Gastroesophageal sphincter (tissue), 4 donors: ENCODE results near the gene PPTC7. TPM values are rescaled to one million over a fixed set of nuclear protein-coding genes. Genes with fewer than 3 reads are reported as not detected.

Experiments
- ATAC-seq: fragments of 150-250 bp; one replicate; pipeline ENCODE4 v1.9.1; 2016; ENCODE audit warnings: mild to moderate bottlenecking, moderate library complexity
- H3K27ac ChIP-seq, 4 donors: fragments of 200-600 bp; sonication (generic) in 3 of 4; 1 replicate in 3 of 4; 2 replicates in 1 of 4; pipeline ENCODE4 v1.5.1; 2016 to 2019
- H3K27me3 ChIP-seq: fragments of 200-600 bp; sonication (generic); one replicate; pipeline ENCODE4 v1.5.1; 2019
- H3K36me3 ChIP-seq, 2 donors: fragments of 200-600 bp; sonication (generic); one replicate each; pipeline ENCODE4 v1.5.1; 2019; ENCODE audit warnings: control low read depth in 1 of 2
- H3K4me1 ChIP-seq, 3 donors: fragments of 200-600 bp; sonication (generic); 1 replicate in 2 of 3; 2 replicates in 1 of 3; pipeline ENCODE4 v1.5.1; 2016 to 2019; ENCODE audit warnings: control low read depth in 2 of 3
- H3K4me3 ChIP-seq, 2 donors: fragments of 200-600 bp; sonication (generic); one replicate each; pipeline ENCODE4 v1.5.1; 2019; ENCODE audit warnings: mild to moderate bottlenecking in 1 of 2, moderate library complexity in 1 of 2
- H3K9me3 ChIP-seq, 3 donors: fragments of 200-600 bp; sonication (generic); one replicate each; pipeline ENCODE4 v1.5.1; 2017 to 2019; ENCODE audit warnings: control low read depth in 2 of 3
- CTCF ChIP-seq, 4 experiments: fragments of 200-600 bp in 2 of 4; fragments of 450-650 bp in 2 of 4; sonication (generic) in 1 of 4; IDR thresholded peaks; one replicate each; pipeline ENCODE4 v1.5.1; 2017 to 2019; ENCODE audit warnings: antibody characterized with exemption in 4 of 4, mild to moderate bottlenecking in 2 of 4, moderate library complexity in 2 of 4
- EP300 ChIP-seq: sonication (generic); formaldehyde crosslinking; IDR thresholded peaks from one replicate; pipeline ENCODE4 v1.6.1; 2017; ENCODE audit warnings: antibody characterized with exemption, mild to moderate bottlenecking
- POLR2A ChIP-seq, 2 donors: fragments of 450-650 bp; IDR thresholded peaks; one replicate each; pipeline ENCODE4 v1.6.1; 2017; ENCODE audit warnings: antibody characterized with exemption in 2 of 2, mild to moderate bottlenecking in 2 of 2, moderate library complexity in 1 of 2
- POLR2AphosphoS5 ChIP-seq: sonication (generic); formaldehyde crosslinking; IDR thresholded peaks from one replicate; pipeline ENCODE4 v1.6.1; 2017; ENCODE audit warnings: antibody characterized with exemption
- WGBS, 2 donors: methylation state at CpG; one replicate each; pipeline ENCODE4 v1.1.5; 2018; ENCODE audit warnings: low coverage in 1 of 2; 5-methylcytosine and 5-hydroxymethylcytosine counted together
- total RNA-seq, 4 donors: library from RNA; depleted of rRNA; stranded (reverse); fragments of >200 nt; gene quantifications; one replicate each; pipeline ENCODE4 v1.1.0, GENCODE V29; 2016

Gene PPTC7
- total RNA-seq, 4 donors from 2014 or later = 37.5 to 48.6 (median 41.9) TPM

- Histone ChIP-seq H3K4me3 (no peak overlapping the region), H3K4me1 (peaks cover 2 to 51% (median 15%) of the 10 kb centered on the region in 3 donors), H3K9me3 (no peaks in the 10 kb centered on the region), H3K27ac (peak overlapping the region; percentile 50 to 97 (median 95)), H3K27me3 (no peaks in the 10 kb centered on the region), H3K36me3 (no peaks in the 10 kb centered on the region)
- peak; percentile 20 for ATAC-seq
- TF ChIP-seq EP300 (no peak), POLR2AphosphoS5 (peak; percentile 76)
- WGBS, 2 donors = 3 to 29% methylated on average over 6 to 7 of the region's 7 CpGs
Observed at GRCh38 chr12:110585231-110585799, 2.2 kb upstream of the PPTC7 start.

GRCh38 chr12:110582276-110583136 lies 612 bp downstream of the PPTC7 start:
- Histone ChIP-seq H3K4me1 (peaks cover 2 to 76% (median 23%) of the 10 kb centered on the region in 3 donors), H3K9me3 (no peaks in the 10 kb centered on the region), H3K4me3 (peak overlapping the region; percentile 68 to 90), H3K27ac (peak overlapping the region; percentile 39 to 97 (median 95)), H3K36me3 (no peaks in the 10 kb centered on the region), H3K27me3 (no peaks in the 10 kb centered on the region)
- 0% methylated on average over 1 of the region's 104 CpGs; no CpG with 5 or more reads in 1 of the 2 donors for WGBS, 2 donors
- TF ChIP-seq POLR2A (IDR thresholded peaks at IDR 0.05) (no peak), CTCF (IDR thresholded peaks at IDR 0.05) (peak in 1 of 4 experiments; percentile 1), POLR2AphosphoS5 (peak; percentile 3), EP300 (no peak)
- peak; percentile 64 for ATAC-seq

GRCh38 chr12:110581931-110582275 lies 1.2 kb downstream of the PPTC7 start:
- peaks cover 2 to 82% (median 23%) of the 10 kb centered on the region in 3 donors for H3K4me1 ChIP-seq
- H3K9me3 ChIP-seq = no peaks in the 10 kb centered on the region
- ATAC-seq = no peak
- peak overlapping the region; percentile 68 to 90 for H3K4me3 ChIP-seq
- 2 to 13% methylated on average over 1 to 5 of the region's 8 CpGs for WGBS, 2 donors
- H3K27ac ChIP-seq = peak overlapping the region; percentile 39 to 97 (median 95)
- no peaks in the 10 kb centered on the region for H3K27me3 ChIP-seq
- H3K36me3 ChIP-seq = no peaks in the 10 kb centered on the region
- TF ChIP-seq POLR2AphosphoS5 (peak; percentile 1), CTCF (IDR thresholded peaks at IDR 0.05) (peak in 2 of 4 experiments; percentile 2), EP300 (no peak)

GRCh38 chr12:110579535-110580253 lies 3.4 kb downstream of the PPTC7 start:
- Histone ChIP-seq H3K4me1 (peaks cover 7 to 85% (median 26%) of the 10 kb centered on the region in 3 donors), H3K27ac (peak overlapping the region in 3 of 4 donors; percentile 23 to 96 (median 94)), H3K36me3 (no peaks in the 10 kb centered on the region), H3K27me3 (no peaks in the 10 kb centered on the region), H3K9me3 (no peaks in the 10 kb centered on the region), H3K4me3 (no peak overlapping the region)
- no peak for TF ChIP-seq POLR2AphosphoS5
- no peak for TF ChIP-seq CTCF (IDR thresholded peaks at IDR 0.05)
- TF ChIP-seq EP300 = no peak
- TF ChIP-seq POLR2A (IDR thresholded peaks at IDR 0.05) = no peak
- 93 to 94% methylated on average over 11 to 13 of the region's 18 CpGs for WGBS, 2 donors
- ATAC-seq = no peak
